Measurements from ENCODE around the gene FBLL1.

FBLL1 gene

GRCh38 chr5:168575391-168576372 is 46.6 kb downstream of the FBLL1 start:
- no peak for DNase-seq
- H3K4me3 Mint-ChIP-seq, result peak overlapping the region; percentile 15 to 39
- H3K9me3 Mint-ChIP-seq, result no peaks in the 10 kb centered on the region
- no peak for ATAC-seq
- H3K27ac Mint-ChIP-seq, result no peak overlapping the region
- peaks cover 45% of the 10 kb centered on the region for H3K4me1 Mint-ChIP-seq
- no peaks in the 10 kb centered on the region for H3K27me3 Mint-ChIP-seq

- peak overlapping the region; percentile 87 to 94 for H3K4me3 Mint-ChIP-seq
- no peaks in the 10 kb centered on the region for H3K9me3 Mint-ChIP-seq
- H3K4me1 Mint-ChIP-seq, result peaks cover 39% of the 10 kb centered on the region
- peak overlapping the region; percentile 86 to 97 for H3K27ac Mint-ChIP-seq
- ATAC-seq (no peak), DNase-seq (no peak)
- H3K27me3 Mint-ChIP-seq, result no peaks in the 10 kb centered on the region
Measured at GRCh38 chr5:168578006-168578405, 48.9 kb downstream of the FBLL1 start.

GRCh38 chr5:168578538-168579487 is 49.7 kb downstream of the FBLL1 start, which contains the start of gene PANK3:
TSS of gene PANK3 (minus strand) at chr5:168579368. CDS start at chr5:168579283, 85 bp downstream.
- H3K4me1 Mint-ChIP-seq, result peaks cover 42% of the 10 kb centered on the region
- H3K27ac Mint-ChIP-seq, result peak within 1 kb of the TSS; percentile 92 to 97
- H3K4me3 Mint-ChIP-seq, result peak within 1 kb of the TSS; percentile 87 to 94
- ATAC-seq (peak; percentile 78), DNase-seq (no peak)
- H3K9me3 Mint-ChIP-seq, result no peaks in the 10 kb centered on the region
- no peaks in the 10 kb centered on the region for H3K27me3 Mint-ChIP-seq

GRCh38 chr5:168579488-168580226 is 50.6 kb downstream of the FBLL1 start:
- H3K4me1 Mint-ChIP-seq, result peaks cover 45% of the 10 kb centered on the region
- H3K27me3 Mint-ChIP-seq, result no peaks in the 10 kb centered on the region
- H3K27ac Mint-ChIP-seq, result peak overlapping the region; percentile 89 to 92
- H3K9me3 Mint-ChIP-seq, result no peaks in the 10 kb centered on the region
- peak; percentile 96 to 99 for DNase-seq
- peak overlapping the region; percentile 84 to 85 for H3K4me3 Mint-ChIP-seq
- peak; percentile 97 for ATAC-seq

GRCh38 chr5:168580227-168580508 is 51.1 kb downstream of the FBLL1 start:
- ATAC-seq, result no peak
- no peak for DNase-seq
- no peaks in the 10 kb centered on the region for H3K9me3 Mint-ChIP-seq
- H3K4me3 Mint-ChIP-seq, result peak overlapping the region; percentile 84 to 85
- H3K27me3 Mint-ChIP-seq, result peaks cover 2% of the 10 kb centered on the region
- H3K4me1 Mint-ChIP-seq, result peaks cover 43% of the 10 kb centered on the region
- peak overlapping the region; percentile 89 to 92 for H3K27ac Mint-ChIP-seq
